H9 (cell line): ENCODE measurements around the gene ATP8A2. TPM values are rescaled to one million over a fixed set of nuclear protein-coding genes. Genes with fewer than 3 reads are reported as not detected.

ENCODE experiments used
- DNase-seq: peaks from one replicate; pipeline ENCODE4 v3.0.0-alpha.2; 2017
- H2AFZ ChIP-seq: one replicate; pipeline ENCODE4 v1.6.1; 2013; ENCODE audit warnings: mild to moderate bottlenecking, low read length, control low read depth, moderate library complexity
- H2AK5ac ChIP-seq: 2 replicates; pipeline ENCODE4 v1.6.1; 2013; ENCODE audit warnings: low read length, control low read depth, mixed read lengths; ENCODE audit not compliant: insufficient read length
- H2BK120ac ChIP-seq: one replicate; pipeline ENCODE4 v1.6.1; 2013; ENCODE audit warnings: low read depth, mild to moderate bottlenecking, low read length, control low read depth, inconsistent platforms; ENCODE audit not compliant: poor library complexity, severe bottlenecking
- H2BK12ac ChIP-seq: 2 replicates; pipeline ENCODE4 v1.6.1; 2013; ENCODE audit warnings: low read length, control low read depth, mixed read lengths, low read depth; ENCODE audit not compliant: insufficient read length
- H2BK15ac ChIP-seq: 2 replicates; pipeline ENCODE4 v1.6.1; 2013; ENCODE audit warnings: low read depth, low read length, control low read depth
- H2BK20ac ChIP-seq: one replicate; pipeline ENCODE4 v1.6.1; 2013; ENCODE audit warnings: low read depth, mild to moderate bottlenecking, low read length, control low read depth, inconsistent platforms; ENCODE audit not compliant: poor library complexity, severe bottlenecking
- H2BK5ac ChIP-seq: 2 replicates; pipeline ENCODE4 v1.6.1; 2013; ENCODE audit warnings: low read length, control low read depth, mixed read lengths; ENCODE audit not compliant: insufficient read length
- H3K14ac ChIP-seq: 2 replicates; pipeline ENCODE4 v1.6.1; 2013; ENCODE audit warnings: low read length, control low read depth; ENCODE audit not compliant: insufficient read depth
- H3K18ac ChIP-seq: 2 replicates; pipeline ENCODE4 v1.6.1; 2013; ENCODE audit warnings: low read depth, mild to moderate bottlenecking, mixed read lengths, low read length, control low read depth; ENCODE audit not compliant: insufficient read length
- H3K23ac ChIP-seq: 2 replicates; pipeline ENCODE4 v1.6.1; 2013; ENCODE audit warnings: low read length, control low read depth, mixed read lengths, low read depth; ENCODE audit not compliant: insufficient read length
- H3K23me2 ChIP-seq: 2 replicates; pipeline ENCODE4 v1.6.1; 2013; ENCODE audit warnings: low read depth, mild to moderate bottlenecking, mixed read lengths, low read length, control low read depth; ENCODE audit not compliant: insufficient read length, poor library complexity, severe bottlenecking
- H3K27ac ChIP-seq: 2 replicates; pipeline ENCODE4 v1.5.1; 2013; ENCODE audit warnings: low read length, control low read depth, mixed read lengths, low read depth; ENCODE audit not compliant: insufficient read length
- H3K27me3 ChIP-seq: 2 replicates; pipeline ENCODE4 v1.6.1; 2013; ENCODE audit warnings: low read length, control low read depth, inconsistent platforms; ENCODE audit not compliant: insufficient read depth
- H3K4ac ChIP-seq: 2 replicates; pipeline ENCODE4 v1.6.1; 2013; ENCODE audit warnings: low read depth, mild to moderate bottlenecking, control low read depth, inconsistent platforms, low read length, moderate library complexity
- H3K4me1 ChIP-seq: 2 replicates; pipeline ENCODE4 v1.6.1; 2013; ENCODE audit warnings: low read length, control low read depth, inconsistent platforms; ENCODE audit not compliant: insufficient read depth
- H3K4me2 ChIP-seq: 2 replicates; pipeline ENCODE4 v1.6.1; 2013; ENCODE audit warnings: low read length, control low read depth, mixed read lengths; ENCODE audit not compliant: insufficient read length, insufficient read depth
- H3K56ac ChIP-seq: 2 replicates; pipeline ENCODE4 v1.6.1; 2013; ENCODE audit warnings: low read depth, mild to moderate bottlenecking, mixed read lengths, low read length, control low read depth; ENCODE audit not compliant: insufficient read length
- H3K79me1 ChIP-seq: 2 replicates; pipeline ENCODE4 v1.6.1; 2013; ENCODE audit warnings: low read depth, mild to moderate bottlenecking, moderate library complexity, low read length, control low read depth, inconsistent platforms; ENCODE audit not compliant: insufficient read depth, poor library complexity, severe bottlenecking
- H3K79me2 ChIP-seq: 2 replicates; pipeline ENCODE4 v1.6.1; 2013; ENCODE audit warnings: low read length, control low read depth, inconsistent platforms; ENCODE audit not compliant: insufficient read depth
- H3K9ac ChIP-seq: 2 replicates; pipeline ENCODE4 v1.6.1; 2013; ENCODE audit warnings: low read length, control low read depth, mixed read lengths; ENCODE audit not compliant: insufficient read length; ENCODE audit errors: extremely low read depth
- H3K9me3 ChIP-seq: one replicate; pipeline ENCODE4 v1.6.1; 2013; ENCODE audit warnings: low read depth, low read length, inconsistent platforms; ENCODE audit not compliant: control insufficient read depth
- H3T11ph ChIP-seq: one replicate; pipeline ENCODE4 v1.6.1; 2013; ENCODE audit warnings: mild to moderate bottlenecking, low read length, control low read depth, inconsistent platforms
- H4K20me1 ChIP-seq: one replicate; pipeline ENCODE4 v1.6.1; 2013; ENCODE audit not compliant: control insufficient read depth, insufficient read length, insufficient read depth
- H4K5ac ChIP-seq: 2 replicates; pipeline ENCODE4 v1.6.1; 2013; ENCODE audit warnings: low read depth, mild to moderate bottlenecking, mixed read lengths, low read length, control low read depth; ENCODE audit not compliant: insufficient read length
- H4K8ac ChIP-seq: replicated peaks from 2 replicates; pipeline ENCODE4 v1.6.1; 2013; ENCODE audit warnings: low read length, control low read depth, mixed read lengths, low read depth; ENCODE audit not compliant: insufficient read length
- H4K91ac ChIP-seq: 2 replicates; pipeline ENCODE4 v1.6.1; 2013; ENCODE audit warnings: low read depth, mild to moderate bottlenecking, moderate library complexity, mixed read lengths, low read length, control low read depth; ENCODE audit not compliant: insufficient read length
- H3K27ac Mint-ChIP-seq, 3 experiments: 2 replicates in 2 of 3; 3 replicates in 1 of 3; pipeline ENCODE4 v1.8.0; 2020 to 2021; ENCODE audit warnings: mixed read lengths in 3 of 3, mild to moderate bottlenecking in 1 of 3, moderate library complexity in 1 of 3
- H3K27me3 Mint-ChIP-seq: 2 replicates; pipeline ENCODE4 v1.8.0; 2021; ENCODE audit warnings: low read depth, mild to moderate bottlenecking, moderate library complexity, mixed read lengths
- H3K36me3 Mint-ChIP-seq, 3 experiments: 2 replicates in 2 of 3; 3 replicates in 1 of 3; pipeline ENCODE4 v1.8.0; 2020 to 2021; ENCODE audit warnings: low read depth in 3 of 3, mixed read lengths in 3 of 3; ENCODE audit not compliant: insufficient read depth in 1 of 3
- H3K4me1 Mint-ChIP-seq, 2 experiments: 2 replicates each; pipeline ENCODE4 v1.8.0; 2020; ENCODE audit warnings: mixed read lengths in 2 of 2
- H3K4me3 Mint-ChIP-seq, 2 experiments: 2 replicates in 1 of 2; 3 replicates in 1 of 2; pipeline ENCODE4 v1.8.0; 2020 to 2021; ENCODE audit warnings: mild to moderate bottlenecking in 2 of 2, mixed read lengths in 2 of 2, moderate library complexity in 1 of 2
- H3K9me3 Mint-ChIP-seq, 2 experiments: 2 replicates in 1 of 2; 3 replicates in 1 of 2; pipeline ENCODE4 v1.8.0; 2020; ENCODE audit warnings: mild to moderate bottlenecking in 2 of 2, mixed read lengths in 2 of 2, moderate library complexity in 1 of 2
- whole genome bisulfite sequencing: extraction: QIAGEN DNeasy Blood & Tissue Kit; methylation state at CpG from one replicate; pipeline ENCODE4 v1.1.7; 2013; ENCODE audit warnings: missing lambda C conversion rate, low lambda C conversion rate, mixed read lengths; ENCODE audit not compliant: insufficient read length; ENCODE audit errors: extremely low coverage; 5-methylcytosine and 5-hydroxymethylcytosine counted together
- total RNA-seq: library from RNA; stranded (reverse); gene quantifications from 2 replicates; pipeline ENCODE4 v1.2.1, GENCODE V29; 2021
- TF ChIP-seq, protein P1 (sequence below): fragments of 200-600 bp; sonication (generic); conservative IDR thresholded peaks from 3 replicates; pipeline ENCODE4 v1.8.0; 2021; ENCODE audit warnings: antibody characterized with exemption, mild to moderate bottlenecking

The ATP8A2 gene
- total RNA-seq, 1 experiment from 2014 or later = 18.2 TPM

DNA sequence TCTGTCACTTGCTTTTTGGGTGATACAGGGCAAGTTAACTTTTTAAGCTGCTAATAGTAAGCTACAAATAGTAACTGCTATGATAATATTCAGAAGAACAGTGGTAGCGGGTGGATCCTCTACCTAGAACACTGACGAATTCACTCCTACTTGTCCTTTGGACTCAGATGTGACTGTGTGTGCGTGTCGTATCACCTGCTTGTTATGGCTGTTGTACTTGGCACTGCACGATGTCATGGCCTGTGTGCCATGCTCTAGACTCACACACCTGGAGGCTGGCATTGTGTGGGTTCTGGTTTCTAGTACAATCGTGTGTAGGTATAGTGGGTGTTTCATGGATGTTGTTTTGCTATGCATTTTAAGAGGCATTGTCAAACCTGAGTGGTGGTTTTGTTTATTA lies 130.8 kb downstream of the ATP8A2 start:
- no peak overlapping the region for H3K18ac ChIP-seq
- H3K9ac ChIP-seq = no peak overlapping the region
- H3K79me1 ChIP-seq = no peaks in the 10 kb centered on the region
- TF ChIP-seq, protein P1, sequence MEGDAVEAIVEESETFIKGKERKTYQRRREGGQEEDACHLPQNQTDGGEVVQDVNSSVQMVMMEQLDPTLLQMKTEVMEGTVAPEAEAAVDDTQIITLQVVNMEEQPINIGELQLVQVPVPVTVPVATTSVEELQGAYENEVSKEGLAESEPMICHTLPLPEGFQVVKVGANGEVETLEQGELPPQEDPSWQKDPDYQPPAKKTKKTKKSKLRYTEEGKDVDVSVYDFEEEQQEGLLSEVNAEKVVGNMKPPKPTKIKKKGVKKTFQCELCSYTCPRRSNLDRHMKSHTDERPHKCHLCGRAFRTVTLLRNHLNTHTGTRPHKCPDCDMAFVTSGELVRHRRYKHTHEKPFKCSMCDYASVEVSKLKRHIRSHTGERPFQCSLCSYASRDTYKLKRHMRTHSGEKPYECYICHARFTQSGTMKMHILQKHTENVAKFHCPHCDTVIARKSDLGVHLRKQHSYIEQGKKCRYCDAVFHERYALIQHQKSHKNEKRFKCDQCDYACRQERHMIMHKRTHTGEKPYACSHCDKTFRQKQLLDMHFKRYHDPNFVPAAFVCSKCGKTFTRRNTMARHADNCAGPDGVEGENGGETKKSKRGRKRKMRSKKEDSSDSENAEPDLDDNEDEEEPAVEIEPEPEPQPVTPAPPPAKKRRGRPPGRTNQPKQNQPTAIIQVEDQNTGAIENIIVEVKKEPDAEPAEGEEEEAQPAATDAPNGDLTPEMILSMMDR = no peak
- no peaks in the 10 kb centered on the region for H3K4me1 ChIP-seq
- H3K4me2 ChIP-seq = no peak overlapping the region
- H2BK20ac ChIP-seq = no peak overlapping the region
- no peak overlapping the region for H3T11ph ChIP-seq
- Mint-ChIP-seq H3K36me3 (no peaks in the 10 kb centered on the region), H3K27me3 (no peaks in the 10 kb centered on the region; the same call in 1 of the 2 replicates), H3K9me3 (no peaks in the 10 kb centered on the region), H3K4me3 (no peak overlapping the region), H3K27ac (peak overlapping the region in 1 of 3 experiments; percentile 58; a peak in 3 of 7 replicates), H3K4me1 (peaks cover 9 to 21% of the 10 kb centered on the region in 2 experiments)
- H4K91ac ChIP-seq = no peak overlapping the region
- no peak overlapping the region for H2AK5ac ChIP-seq
- no peak overlapping the region for H3K4ac ChIP-seq
- no peaks in the 10 kb centered on the region for H3K79me2 ChIP-seq
- H2BK120ac ChIP-seq = no peak overlapping the region
- no peak for DNase-seq
- H3K27ac ChIP-seq = no peak overlapping the region
- H3K14ac ChIP-seq = no peak overlapping the region
- H3K9me3 ChIP-seq = no peaks in the 10 kb centered on the region
- no peak overlapping the region for H2AFZ ChIP-seq
- H2BK5ac ChIP-seq = no peak overlapping the region
- H3K56ac ChIP-seq = no peak overlapping the region
- H4K8ac ChIP-seq = no peak overlapping the region
- no CpG with 5 or more reads among the region's 6 CpGs for WGBS
- H4K20me1 ChIP-seq = peaks cover 2% of the 10 kb centered on the region
- H3K23ac ChIP-seq = no peak overlapping the region
- H2BK12ac ChIP-seq = no peak overlapping the region
- H4K5ac ChIP-seq = no peak overlapping the region
- H2BK15ac ChIP-seq = no peak overlapping the region
- no peaks in the 10 kb centered on the region for H3K27me3 ChIP-seq
- no peaks in the 10 kb centered on the region for H3K23me2 ChIP-seq
